GM18517 (cell line): ENCODE results near the gene OTOF.
"Not testable (repeated sequence)": the region's sequence is repeated elsewhere in the genome, so short reads cannot be mapped to it uniquely, and the experiment has no call there.

ENCODE experiments used
- ATAC-seq: cut with Tn5 transposase; IDR thresholded peaks from one replicate; pipeline ENCODE4 v1.9.1; 2021; ENCODE audit warnings: mild to moderate bottlenecking, moderate library complexity; ENCODE audit not compliant: unreplicated experiment

OTOF gene

DNA sequence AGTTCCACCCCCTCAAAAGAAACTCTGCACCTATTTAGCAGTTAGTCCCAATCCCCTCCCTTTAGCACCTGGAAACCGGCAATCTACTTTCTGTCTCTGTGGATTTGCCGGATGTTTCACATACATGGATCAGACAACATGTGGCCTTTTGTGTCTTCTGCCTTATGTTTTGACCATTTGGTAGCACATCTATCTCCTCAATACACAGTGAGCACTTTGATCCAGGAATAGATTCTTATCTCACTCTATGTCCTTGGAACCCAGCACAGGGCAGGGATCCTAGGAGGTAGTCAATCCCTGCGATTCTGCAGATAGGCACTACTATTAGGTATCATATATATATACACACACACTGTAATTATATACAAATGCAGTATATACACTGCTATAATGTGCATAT is 3.8 kb upstream of the OTOF start:
- ATAC-seq: no peak

DNA sequence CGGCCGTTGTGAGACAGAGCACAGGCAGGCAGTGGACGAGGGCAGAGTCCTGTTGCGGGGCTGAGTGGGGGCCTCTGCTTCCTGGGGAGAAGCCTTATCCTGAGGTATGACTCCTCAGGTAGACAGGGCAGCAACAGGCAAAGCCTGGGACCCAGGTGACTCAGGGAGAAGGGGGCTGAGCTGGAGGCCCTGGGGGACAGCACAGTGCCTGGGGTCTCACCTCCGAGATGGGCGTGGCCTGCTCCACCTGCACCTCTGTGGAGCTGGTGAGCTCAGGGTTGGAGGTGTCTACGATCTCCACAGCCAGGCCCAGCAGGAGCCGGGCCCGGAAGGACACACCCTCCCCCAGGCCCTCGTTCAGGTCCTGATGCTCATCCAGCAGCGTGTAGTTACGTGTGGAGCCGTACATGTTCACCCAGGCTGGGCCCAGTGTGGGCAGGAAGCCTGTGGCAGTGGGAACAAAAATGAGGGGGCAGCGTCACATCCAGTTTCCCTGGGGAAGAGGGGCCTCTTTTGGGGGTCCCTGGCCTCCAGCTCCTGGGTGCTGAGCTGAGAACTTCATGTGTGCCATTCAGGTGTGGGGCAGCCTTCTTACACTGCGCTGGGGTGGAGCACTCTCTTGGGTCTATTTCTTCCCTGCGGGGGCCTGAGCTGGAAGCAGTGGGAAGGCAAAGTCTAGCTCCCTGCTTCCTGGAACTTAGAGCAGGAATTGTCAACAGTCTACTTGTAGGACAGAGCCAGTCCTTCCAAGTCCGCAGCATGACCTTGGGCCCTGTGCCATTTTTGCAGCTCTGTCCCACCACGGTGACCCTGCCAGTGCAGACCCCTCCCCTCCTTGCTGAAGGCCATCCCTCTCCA is 2.9 kb upstream of the OTOF start:
- ATAC-seq: no peak

DNA sequence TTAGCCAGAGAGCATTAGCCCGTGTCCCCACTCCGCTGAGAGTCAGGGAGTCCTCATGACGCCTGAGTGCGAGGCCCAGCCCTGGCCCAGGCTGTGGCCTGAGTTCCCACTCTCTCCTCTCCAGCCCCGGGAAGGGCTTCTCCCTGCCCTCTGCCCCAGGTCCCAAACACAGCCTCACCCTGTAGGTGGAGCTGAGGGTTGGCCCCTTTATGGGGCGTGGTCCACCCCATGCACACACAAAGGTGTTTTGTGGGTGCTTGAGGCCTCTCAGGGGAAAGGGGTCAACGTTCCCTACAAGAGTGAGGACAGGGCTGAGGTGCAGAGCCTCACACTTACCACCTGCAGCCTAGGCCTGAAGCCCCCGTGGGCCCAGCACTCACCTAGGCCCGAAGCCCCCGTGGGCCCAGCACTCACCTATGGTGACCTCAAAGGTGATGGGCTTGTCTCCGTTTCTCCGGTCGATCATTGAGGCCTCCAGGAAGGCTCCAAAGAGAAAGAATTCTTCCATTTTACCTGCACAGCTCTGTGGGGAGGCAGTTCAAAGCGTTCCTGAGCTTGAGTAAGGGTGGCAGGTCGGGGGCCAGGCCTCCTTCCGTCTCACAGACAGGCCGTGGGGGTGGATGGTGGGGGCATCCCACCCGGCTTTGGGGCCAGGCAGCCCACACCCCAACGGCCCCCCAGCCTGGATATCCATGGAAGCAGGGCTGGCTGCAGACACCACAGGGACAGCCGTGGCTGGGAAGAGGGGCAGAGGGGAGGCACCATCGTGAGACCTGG is 2.1 kb upstream of the OTOF start:
- ATAC-seq: no peak

DNA sequence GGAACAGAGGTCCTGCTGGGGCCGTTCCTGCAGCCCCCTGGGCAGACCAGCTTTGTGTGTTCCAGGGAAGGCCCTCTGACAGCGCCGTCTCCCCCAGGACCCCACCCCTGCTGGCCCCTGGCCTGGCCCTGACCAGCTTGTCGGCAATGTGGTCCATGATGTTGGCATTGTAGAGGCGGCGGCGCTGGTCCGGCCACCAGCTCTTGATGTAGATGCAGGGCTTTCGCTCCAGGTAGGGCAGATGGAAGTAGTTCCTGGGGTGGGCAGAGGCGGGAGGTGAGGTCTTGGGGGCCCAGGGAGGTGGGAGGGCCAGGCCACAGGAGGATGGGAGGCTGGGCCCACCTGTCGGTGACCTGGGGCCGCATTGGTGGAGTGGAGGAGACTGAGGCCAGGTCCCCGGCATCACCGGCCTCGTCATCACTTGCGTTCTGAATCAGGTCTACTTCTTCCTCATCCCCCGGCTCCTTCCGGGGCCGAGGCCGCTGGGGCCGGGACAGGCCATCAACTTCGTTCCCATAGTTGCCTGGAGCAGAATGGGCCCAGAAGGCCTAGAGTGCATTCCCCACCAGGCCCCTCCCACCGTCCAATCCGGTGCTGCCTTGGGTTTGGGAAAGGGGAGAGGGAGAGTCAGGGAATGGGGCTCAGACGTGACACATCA is 1.3 kb upstream of the OTOF start:
- ATAC-seq: no peak

DNA sequence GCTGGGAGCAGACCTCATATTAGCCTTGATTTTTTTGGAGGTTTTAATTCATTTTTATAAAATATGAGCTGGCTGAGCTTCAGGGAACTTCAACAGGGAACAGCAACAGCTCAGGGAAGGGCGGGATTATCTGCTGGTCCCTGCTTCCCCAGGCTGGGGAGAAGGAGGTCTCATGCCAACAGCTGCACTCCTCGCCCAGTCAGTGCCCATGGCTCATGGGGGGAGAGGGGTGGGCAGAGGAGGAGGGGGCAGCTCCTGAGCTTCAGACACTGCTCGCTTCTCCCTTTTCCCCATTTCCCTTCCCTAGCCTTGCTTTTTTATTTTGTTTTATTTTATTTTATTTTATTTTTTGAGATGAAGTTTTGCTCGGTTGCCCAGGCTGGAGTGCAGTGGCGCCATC is 442 bp upstream of the OTOF start:
- no peak for ATAC-seq

DNA sequence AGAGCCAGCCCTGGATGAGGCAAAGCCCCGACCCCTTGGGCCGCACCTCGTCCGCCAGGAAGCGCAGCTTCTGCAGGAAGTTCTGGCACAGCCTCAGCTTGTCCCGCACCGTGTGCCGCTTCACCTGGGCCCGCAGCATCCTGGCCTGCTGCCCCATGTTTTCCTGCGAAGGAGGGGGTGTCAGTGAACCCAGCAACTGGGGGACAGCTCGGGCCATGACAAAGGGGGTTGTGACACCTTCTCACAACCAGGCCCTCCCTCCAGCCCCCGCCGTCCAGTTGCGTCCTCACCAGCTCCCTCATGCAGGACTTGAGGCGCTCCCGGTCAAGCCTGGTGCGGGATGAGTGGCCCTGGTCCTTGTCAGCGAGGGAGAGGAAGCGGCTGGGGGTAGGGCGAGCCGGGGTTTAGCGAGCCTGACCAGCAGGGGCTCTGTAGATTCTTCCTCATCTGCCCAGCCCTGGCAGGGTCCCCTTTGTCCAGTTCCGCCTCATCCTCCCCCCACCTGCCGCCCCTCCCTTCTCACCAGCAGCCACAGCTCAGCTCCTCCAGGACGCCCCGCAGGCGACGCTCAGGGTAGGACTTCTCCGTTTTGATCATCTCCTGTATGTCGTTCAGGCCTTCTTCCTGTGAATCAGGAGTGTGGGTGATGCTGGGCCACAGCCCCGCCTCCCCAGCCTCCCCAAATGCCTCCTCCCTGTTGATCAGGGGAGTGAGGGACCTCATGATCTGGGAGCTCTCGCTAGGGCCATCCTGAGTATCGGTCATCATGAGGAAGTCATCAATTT is 606 bp downstream of the OTOF start:
- no peak for ATAC-seq

DNA sequence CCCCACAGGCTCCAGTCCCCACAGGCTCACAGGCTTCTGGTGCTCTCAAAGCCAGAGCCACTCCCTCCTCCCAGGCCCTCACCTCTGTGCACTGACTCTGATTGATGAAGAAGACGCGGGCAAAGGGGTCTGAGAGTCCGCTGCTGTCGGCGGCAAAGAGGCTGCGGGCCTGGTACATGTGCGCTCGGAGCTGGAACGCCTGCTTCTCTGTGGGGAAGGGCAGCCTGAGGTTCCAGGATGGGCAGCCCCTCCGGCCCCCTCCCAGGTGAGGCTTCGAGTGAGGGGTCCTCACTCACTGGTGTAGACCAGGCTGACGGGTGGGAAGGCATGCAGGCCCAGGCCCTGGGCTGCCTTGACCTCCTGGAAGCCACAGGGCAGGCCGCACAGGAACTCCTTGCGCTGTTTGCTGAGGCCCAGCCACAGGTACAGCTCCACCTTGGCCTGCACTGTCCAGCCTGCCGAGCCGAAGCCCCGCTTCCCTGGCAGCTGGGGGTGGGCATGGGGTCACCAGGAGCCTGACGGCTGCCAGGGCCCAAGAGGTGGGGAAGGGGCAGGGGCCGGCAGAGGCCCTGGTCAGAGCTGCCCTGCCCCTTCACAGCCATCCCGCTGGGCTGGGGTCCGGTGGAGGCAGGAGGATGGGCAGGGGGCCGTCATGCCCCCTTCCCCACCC is 2.0 kb downstream of the OTOF start:
- ATAC-seq: no peak

DNA sequence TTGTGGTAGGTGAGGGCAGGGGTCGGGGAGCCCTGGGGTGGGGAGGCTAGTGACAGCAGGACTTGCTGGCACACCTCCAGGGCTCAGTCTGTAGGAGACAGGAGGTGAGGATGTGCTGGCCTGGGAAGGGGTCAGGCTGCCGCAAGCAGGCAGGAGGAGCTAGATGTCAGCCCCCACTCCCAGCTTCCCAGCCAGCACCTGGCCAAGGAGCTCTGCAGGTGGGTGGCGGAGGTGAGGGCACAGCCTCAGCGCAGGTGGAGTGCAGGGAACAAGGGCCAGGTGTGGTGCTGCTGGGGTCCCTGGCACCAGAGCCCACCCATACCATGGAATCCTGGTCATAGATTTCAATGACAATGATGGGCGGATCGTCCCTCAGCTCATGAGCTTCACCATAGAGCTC is 2.9 kb downstream of the OTOF start:
- ATAC-seq: no peak

DNA sequence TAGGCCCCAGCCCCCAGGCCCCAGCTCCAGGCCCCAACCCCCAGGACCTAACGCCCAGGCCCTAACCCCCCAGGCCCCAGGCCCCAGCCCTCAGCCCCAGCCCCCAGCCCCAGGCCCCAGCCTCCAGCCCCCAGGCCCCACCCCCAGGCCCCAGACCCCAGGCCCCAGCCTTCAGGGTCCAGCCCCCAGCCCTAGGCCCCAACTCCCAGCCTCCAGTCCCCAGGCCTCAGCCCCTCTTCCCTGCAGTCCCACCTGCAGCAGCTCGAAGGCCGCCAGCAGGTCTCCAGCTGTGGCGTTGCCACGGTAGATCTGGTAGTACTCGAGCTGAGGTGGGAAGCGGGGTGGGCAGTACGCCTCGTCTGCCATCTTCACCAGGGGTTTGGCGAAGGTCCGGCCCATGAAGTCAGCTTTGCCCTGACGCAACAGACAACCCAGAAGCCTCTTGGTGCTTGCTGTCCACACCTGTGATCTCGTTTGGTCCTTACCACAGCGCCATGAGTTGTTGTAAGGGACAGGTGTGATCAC is 3.6 kb downstream of the OTOF start:
- ATAC-seq: no peak

DNA sequence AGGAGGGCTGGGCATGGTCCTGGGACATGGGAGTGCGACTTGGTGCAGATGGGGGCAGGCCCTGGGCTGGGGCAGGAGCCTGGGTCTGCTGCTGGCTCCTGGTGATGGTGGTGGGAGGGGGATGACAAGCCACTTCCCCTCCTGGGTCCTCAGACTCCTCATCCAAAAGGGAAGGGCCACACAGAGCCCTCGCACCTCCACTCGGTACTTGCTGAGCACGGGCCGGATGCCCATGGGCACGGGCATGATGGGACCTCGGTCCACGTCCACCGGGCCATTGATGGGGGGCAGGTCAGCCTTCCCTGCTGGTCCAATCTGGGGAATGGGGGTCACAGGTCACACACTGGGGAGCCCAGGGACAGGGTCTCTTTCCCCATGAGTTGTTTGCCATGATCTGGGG is 4.1 kb downstream of the OTOF start:
- ATAC-seq: no peak

DNA sequence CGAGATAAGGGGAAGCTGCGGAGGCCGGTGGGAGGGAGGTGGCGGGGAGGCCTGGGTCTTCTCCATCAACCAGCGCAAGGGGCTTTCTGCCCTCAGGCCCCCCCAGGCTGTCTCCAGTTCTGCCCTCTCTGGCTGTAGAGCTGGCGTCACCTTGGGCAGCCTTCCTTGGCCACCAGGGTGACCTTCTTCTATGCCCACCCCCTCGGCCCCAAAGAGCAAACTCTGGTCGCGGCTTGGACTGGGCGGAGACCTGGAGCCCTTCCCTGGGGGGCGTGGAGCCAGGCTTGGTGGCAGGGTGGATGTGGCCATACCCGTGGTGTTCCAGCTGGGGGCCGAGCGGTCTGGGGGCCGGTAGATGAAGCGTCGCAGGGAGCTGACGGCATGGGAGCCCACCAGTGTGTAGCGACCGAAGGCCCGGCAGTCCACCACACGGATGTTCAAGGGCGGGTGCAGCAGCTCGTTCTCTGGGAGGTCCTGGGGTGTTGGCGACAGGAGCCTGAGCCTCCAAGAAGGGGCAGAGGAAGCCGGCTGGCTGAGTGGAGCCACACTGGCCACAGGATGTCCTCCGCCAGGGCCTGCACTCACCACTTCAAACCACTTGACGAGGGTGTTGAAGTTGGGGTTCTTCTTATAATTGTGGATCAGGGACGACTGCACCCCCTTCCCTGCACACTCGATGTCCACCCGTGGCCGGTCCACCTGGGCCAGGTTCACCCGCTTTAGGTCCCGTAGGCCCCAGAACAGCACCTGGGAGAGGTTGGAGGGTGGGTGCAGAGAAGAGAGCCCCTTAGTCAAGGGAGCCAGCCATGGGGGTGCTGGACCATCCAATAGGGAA is 4.9 kb downstream of the OTOF start:
- no peak for ATAC-seq

DNA sequence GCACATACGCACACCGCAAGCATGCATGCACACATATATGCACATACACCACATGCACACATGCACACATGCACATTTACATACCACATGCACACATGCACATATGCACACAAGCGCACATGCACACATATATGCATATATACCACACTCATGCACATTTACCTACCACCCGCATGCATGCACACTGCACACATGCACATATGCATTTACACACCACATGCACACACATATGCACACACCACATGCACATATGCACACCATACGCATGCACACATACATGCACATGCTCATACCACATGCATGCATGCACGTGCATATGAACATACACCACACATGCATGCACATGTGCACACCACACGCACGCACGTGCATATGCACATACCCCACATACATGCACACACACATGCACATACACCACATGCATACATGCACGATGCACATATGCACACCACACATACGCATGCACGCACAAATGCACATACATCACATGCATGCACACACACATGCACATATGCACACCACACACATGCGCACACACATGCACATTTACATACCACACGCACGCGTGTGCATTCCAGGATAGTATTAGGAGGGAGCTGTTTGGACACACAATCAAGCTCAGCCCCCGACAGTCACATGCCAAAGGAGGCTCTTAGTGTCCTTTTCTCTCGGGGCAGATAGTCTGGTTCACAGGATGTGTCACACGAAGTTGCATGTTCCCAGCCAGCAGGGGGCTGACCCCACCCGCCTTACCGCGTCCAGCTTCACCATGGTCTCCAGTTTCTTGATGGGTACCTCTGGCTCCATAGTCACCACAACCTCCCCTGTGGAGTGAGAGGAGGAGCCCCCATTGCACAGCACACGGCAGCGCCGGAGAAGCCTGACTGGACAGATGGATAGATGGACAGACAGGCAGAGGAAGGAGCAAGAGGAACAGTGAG is 5.9 kb downstream of the OTOF start:
- ATAC-seq: no peak

DNA sequence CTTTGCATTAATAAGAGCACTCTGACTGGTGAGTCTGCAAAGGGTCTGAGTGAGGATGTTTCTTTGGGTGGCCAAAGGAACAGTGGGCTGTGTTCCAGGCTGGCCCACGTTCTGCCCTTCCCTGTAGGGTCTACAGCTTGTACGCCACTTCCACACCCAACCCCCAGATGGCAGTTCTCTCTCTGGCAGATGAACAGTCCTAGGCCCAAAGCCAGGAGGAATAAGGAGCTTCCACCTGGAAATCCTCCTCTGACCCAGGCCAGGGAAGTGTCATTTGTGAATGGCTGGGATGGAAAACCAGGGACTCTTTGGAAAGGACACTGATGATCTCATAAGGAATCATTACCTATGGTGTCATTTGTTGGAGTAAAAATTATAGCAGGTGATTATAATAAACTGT is 6.6 kb downstream of the OTOF start:
- no peak for ATAC-seq

DNA sequence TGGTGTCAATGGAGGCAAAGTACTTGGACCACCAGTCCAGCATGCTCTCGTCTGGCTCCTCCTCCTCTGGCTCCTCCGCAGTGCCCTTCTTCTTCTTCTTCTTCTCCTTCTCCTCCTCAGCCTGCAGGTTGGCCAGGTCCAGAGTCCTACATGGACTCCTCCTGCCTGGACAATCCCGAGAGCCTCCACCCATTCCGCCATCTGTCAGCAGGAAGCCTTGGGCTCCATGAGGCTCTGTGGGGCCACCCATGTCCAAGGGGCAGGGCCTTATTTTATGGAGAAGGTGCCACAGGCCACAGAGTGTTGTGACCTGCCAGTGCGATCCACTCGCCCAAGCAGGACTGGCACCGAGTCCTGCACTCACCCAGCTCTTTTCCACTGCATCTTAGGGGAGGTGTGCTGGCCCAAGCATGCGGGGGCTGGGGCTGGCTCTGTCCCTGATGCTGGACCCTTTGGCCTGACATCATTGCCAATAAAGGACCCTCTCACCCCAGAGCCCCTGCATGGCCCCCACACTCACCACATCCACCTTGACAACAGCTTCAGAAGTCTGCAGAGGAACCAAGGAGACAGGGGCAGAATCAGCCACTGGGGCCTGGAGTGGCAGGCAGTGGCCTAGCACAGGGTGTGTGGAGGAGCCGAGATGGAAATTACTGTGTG is 7.2 kb downstream of the OTOF start:
- ATAC-seq: no peak

DNA sequence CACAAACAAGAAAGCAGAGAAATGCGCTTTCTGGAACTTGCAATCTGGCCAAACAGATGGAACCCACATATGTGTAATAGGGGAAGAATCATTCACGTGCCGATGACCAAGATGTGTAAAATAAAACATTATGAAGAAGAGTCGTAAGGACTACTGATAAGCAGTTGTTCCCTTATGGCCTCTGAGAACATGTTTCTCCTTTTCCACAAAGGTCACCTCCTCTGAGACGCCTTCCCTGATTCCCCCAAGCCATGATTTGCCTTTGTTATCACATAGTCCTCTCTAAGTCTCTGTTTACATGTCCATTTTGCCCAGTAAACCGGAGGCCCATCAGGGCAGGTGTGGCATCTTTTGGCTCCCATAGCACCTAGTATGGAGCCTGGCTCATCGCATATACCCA is 8.0 kb downstream of the OTOF start:
- ATAC-seq: no peak

DNA sequence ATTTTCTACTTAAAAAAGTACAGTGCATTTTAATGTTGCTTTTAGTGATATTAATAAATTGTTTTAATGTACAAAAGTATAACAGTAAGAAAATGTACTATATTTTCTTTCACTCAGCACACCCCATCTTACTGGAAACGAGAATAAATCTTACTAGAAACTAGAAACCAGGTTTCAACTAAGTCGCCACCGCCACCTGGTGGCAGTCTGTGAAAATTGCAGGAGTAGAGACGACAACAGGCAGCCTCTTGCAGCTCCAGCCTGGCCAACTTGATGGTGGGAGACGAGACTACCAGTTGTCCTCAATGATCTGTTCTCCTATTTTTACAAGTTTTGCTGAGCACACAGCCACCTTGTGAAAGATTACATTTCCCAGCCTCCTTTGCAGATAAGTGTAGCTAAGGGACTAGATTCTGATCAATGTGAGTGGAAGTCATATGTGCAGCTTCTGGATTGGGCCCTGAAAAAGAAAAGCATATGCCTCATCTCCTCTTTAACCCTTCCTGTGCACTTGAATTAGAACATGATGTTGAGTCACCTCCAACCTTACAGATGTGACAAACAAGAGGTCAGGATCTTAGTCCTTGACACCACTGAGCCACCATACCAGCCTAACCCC is 8.7 kb downstream of the OTOF start:
- no peak for ATAC-seq

DNA sequence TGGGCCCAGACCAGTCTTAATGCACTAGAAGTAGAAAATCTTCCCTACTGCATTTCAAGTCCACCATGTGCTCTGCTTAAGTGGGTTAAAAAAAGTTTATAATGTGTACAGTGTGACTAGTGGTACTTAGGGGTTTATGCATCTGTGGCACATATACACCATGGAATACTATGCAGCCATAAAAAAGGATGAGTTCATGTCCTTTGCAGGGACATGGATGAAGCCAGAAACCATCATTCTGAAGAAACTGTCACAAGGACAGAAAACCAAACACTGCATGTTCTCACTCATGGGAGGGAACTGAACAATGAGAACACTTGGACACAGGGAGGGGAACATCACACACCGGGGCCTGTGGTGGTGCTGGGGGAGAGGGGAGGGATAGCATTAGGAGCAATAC is 9.4 kb downstream of the OTOF start:
- ATAC-seq: not testable (repeated sequence)
